Cerebellar nuclear complex (tissue), 1 donor: ENCODE results near the gene IFNGR1.
"Not testable (repeated sequence)": the region's sequence is repeated elsewhere in the genome, so short reads cannot be mapped to it uniquely, and the experiment has no call there.

Source experiments
- DNase-seq, 2 experiments: peaks; one replicate each; lab custom pipeline; 2025; lab: John Stamatoyannopoulos, UW

IFNGR1 gene

GRCh38 chr6:137213331-137213740 is 5.8 kb downstream of the IFNGR1 start:
- DNase-seq: no peak

DNA sequence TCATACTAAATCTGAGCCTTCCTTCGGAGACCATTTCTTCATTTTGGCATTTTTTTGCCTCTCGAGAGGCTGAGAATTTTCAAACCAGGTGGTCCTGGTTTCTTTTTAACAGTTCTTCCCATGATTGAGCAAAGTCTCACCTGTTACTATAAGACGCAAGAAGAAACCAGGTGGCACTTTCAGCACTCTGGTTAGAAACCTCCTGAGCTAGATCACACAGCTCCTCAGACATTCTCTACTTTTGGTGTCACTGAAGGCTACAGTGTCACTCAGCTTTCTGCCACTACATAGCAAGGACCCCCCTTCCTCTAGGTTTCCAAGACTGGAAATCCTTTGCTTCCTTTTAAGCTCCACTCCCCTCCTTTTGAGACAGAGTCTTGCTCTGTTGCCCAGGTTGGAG is 7.3 kb downstream of the IFNGR1 start:
- DNase-seq: no peak

GRCh38 chr6:137210903-137211302 is 8.3 kb downstream of the IFNGR1 start:
- DNase-seq: no peak

GRCh38 chr6:137208279-137208678 is 10.9 kb downstream of the IFNGR1 start:
- no peak for DNase-seq

- DNase-seq: not testable (repeated sequence)
These were observed 11.7 kb downstream of the IFNGR1 start for GRCh38 chr6:137207457-137207856.

GRCh38 chr6:137206577-137206976 is 12.6 kb downstream of the IFNGR1 start:
- no peak for DNase-seq

DNA sequence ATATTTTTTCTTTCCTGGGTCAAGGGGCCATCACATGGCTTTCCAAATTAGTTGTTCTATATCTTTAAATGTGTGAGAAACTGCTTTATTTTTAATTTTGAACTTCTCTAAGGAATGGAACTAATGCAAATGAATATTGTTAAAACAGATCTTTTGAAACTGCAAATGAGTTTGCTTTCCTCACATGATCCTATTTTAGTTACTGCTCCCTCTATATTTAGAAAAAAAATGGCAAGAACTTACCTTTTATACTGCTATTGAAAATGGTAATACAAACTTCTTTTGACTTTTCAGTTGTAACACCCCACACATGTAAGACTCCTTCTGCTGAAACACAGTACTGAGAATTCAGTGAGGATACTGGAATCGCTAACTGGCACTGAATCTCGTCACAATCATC is 15.9 kb downstream of the IFNGR1 start:
- DNase-seq: no peak

GRCh38 chr6:137202078-137202477 is 17.1 kb downstream of the IFNGR1 start:
- no peak for DNase-seq

GRCh38 chr6:137201006-137201405 is 18.2 kb downstream of the IFNGR1 start:
- DNase-seq: no peak

GRCh38 chr6:137200288-137200687 is 18.9 kb downstream of the IFNGR1 start:
- DNase-seq: no peak

GRCh38 chr6:137197684-137198645 is 21.2 kb downstream of the IFNGR1 start:
- no peak for DNase-seq

DNA sequence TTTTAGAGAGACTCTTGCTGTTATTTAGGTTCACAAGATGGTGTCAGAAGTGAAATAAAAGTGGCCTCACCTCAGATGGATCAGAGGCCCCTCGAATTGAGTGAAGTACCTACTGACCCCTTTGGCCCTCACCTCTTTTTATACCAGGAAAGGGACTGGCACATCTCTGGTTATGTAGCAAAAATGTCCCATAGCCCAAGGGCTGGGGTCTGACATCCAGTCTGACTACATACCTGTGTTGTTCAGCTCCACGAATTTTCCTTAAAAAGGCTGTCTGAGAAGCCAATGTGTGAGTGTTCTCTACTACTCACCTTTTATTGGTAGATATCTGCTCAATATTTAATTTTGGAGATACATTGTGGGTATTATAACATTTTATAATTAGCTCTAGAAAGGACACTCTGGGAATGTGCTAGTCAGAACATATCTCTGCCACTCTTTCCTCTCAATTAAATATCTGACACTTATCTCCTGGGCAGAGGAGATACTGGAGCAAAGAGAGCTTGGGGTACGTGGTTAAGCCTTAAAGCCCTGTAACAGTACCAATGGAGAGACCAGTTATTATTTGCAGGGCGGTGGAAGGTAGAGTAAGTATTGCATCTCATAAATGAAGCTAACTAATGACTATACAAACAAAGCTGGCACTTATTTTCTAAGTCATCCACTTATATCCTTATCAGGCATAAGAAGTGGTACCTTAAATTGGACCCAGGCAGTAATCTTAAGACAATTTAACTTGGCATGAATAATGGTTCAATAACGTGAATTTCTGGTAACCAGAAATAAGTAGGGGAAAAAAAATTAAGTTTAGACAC is 25.7 kb downstream of the IFNGR1 start:
- no peak for DNase-seq

GRCh38 chr6:137192821-137193220 is 26.4 kb downstream of the IFNGR1 start:
- no peak for DNase-seq

GRCh38 chr6:137191670-137192069 is 27.5 kb downstream of the IFNGR1 start:
- DNase-seq: no peak

GRCh38 chr6:137191236-137191635 is 27.9 kb downstream of the IFNGR1 start:
- no peak for DNase-seq

- DNase-seq: no peak
These were observed 28.5 kb downstream of the IFNGR1 start for GRCh38 chr6:137190583-137191094.

- no peak for DNase-seq
These were observed 30.3 kb downstream of the IFNGR1 start for GRCh38 chr6:137188855-137189254.

DNA sequence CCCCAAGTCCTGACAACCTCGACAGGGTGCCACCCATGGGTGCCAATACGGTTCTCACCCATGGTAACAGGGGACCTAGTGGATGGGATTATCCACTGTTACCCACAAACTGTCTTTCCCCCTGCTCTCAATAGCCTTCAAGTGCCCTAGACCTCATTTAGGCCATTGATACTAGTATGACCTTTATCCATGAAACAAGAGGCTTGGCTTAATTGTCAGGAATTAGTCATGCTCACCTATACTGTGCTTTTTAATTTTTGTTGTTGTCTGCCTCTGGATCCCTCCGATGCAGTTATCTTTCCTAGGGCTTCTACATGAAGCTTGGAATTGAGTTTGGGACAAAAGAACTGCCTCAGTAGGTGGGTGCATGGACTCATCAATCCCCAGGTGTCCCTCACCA is 33.9 kb downstream of the IFNGR1 start:
- no peak for DNase-seq

GRCh38 chr6:137182654-137183073 is 36.5 kb downstream of the IFNGR1 start:
- no peak for DNase-seq

- DNase-seq: no peak
These were observed 37.1 kb downstream of the IFNGR1 start for GRCh38 chr6:137181891-137182653.

- no peak for DNase-seq
These were observed 41.6 kb downstream of the IFNGR1 start for GRCh38 chr6:137177611-137178010.

- DNase-seq: no peak
These were observed 42.5 kb downstream of the IFNGR1 start for GRCh38 chr6:137176729-137177128.
